Stimulated activated CD4-positive, alpha-beta T cell treated with anti-CD3 and anti-CD28 coated beads, Interleukin-2, amount 100 ng/mL, for 4 hours (primary cell): ENCODE data around the gene ACSL6.

Experiments used
- DNase-seq: peaks from one replicate; pipeline ENCODE4 v3.0.0-alpha.2; 2020; ENCODE audit warnings: low read depth

ACSL6 gene

DNA sequence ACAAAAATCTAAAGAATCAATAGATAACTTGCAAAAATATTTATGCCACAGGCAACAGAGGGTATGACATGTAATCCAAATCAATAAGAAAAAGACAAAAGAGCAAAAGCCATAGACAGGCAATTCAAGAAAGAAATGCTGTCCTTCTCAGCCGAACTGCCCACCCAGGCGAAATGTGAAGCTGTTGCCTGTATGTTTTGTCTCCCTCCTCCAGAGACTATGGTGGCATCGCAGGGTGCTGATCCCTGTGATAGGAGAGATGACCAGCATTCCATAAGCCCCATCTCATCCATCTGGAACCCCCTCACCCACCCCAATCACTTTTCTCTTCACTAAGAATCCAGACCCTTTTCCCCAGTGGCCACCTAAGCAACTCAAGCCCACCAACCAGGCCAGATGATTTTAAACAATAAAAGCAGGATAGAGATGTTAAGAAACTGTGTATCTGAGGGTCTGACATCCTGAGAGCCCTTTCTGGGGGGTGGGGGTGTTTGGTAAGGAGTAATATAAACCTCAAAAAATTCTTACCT lies 5.3 kb upstream of the ACSL6 start:
- DNase-seq = no peak

DNA sequence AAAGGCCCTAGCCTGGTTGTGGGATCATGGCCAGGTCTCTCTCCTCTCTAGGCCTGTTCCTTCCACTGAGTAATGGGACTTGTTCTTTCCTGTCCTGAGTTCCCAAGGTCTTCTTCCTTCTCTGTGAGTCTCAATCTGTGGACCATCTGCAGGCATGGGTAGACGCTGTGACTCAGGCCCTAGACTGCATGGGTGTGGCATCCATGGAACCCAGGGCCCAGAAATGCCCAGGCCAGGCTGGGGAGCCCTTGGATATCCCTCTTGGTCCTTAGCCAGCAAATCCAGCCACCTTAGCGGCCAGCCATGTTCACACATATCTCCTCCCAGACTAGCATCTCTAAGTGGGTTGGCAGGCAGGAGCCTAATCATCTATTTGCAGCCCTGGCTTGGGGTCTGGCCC lies 2.3 kb upstream of the ACSL6 start:
- DNase-seq = no peak

DNA sequence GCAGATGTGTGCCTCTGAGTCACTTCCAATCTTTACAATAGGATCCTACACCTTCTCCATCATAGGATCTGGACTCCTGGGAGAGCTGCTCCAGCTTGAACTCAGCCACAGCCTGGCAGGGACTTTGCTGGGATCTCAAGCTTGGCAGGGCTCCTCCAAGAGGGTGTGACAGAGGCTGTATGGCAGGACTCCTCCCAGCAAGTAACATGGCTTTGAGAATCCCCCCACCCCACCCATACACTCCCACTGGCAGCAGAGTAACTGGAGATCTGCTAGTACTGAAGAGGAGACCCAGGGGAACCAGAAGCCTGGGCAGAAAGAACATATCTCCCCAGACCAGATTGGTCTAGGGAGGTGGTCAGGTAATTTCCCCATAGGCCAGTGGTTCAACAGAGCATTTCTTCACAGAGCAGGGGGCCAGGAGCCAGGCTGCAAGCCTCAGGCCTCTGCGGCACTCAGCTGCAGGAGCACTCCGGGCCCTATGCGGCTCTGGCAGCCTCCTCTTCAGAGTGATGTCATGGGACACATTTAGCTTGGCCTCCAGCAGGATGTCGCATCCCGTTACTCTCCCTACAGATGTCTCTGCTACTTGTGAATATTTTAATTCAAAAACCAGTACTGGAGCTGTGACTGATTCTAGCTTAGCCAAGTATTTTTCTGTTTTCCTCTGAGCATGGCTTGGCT lies 1.7 kb upstream of the ACSL6 start:
- DNase-seq = no peak

DNA sequence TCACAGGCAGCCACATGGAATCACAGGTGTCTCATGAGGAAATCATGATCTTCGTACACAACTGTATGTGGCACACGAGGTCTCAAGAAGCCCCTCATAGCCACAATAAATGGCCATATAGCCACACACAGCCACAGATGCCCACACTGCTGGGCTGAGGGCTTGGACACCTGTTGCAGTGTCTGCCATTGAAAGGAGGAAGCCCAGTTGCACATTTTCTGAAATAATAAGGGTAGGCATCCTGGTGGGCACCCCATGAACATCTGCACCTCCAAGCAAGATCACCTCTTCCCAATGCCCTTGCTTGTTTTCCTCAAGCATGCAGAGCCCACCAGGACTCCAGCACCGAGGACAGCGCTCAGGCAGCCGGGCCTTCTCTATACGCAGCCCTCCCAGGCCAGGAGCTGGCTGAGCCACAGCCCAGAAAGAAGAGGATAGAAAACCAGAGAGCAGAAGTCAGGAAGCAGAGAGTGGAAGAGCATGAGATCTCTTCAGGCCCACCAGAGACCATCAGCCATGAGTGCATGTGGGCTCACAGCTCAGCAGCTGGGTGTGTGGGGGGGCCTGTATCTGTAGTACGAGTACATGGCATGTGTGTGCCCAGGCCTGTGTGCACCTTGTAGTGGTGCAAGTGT lies 1.0 kb upstream of the ACSL6 start:
- DNase-seq = no peak

DNA sequence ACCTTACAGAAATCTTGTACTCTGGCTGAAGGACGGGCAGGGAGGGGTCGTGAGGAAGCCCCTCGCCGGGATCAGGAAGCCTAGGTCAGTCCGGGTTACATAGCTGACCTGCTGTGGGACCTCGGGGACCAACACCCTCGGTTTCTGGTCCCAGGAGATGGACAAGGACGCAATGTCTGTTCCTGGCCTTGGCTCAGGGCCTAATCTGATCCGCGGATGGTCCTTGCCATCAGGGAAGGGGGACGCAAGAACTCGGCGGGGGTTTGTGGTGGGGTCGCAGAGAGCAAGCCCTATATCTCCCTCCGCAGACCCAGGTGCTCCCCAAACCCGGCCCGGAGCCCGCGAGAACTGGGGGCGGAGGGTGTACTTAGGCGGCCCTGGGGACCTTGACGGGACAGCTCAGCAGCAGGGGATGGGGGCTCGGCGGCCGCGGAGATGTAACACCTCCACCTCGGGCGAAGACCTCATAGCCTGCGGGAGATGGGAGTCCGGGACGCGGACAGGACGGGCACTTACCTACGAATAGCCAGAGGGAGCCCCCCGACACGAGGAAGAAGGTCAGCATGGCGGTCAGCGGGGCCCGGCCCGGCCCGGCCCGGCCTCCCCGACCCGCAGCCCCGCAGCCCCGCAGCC lies 353 bp downstream of the ACSL6 start:
- no peak for DNase-seq

DNA sequence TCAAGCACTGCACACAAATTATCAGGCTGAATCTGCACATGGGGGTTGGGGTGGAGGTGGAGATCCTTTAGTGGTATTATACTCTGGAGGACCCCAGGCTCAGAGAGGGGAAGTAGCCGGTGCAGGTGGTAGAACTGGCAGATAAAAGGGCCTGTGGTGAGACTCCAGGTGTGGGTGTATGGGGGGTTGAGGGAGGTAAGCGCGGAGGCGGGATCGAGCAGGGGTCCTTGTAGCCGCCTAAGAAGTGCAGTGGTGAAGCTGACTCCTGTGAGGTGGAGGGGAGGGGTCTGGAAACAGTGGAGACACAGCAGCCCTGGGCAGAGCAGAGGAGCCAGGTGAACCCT lies 841 bp downstream of the ACSL6 start:
- no peak for DNase-seq

DNA sequence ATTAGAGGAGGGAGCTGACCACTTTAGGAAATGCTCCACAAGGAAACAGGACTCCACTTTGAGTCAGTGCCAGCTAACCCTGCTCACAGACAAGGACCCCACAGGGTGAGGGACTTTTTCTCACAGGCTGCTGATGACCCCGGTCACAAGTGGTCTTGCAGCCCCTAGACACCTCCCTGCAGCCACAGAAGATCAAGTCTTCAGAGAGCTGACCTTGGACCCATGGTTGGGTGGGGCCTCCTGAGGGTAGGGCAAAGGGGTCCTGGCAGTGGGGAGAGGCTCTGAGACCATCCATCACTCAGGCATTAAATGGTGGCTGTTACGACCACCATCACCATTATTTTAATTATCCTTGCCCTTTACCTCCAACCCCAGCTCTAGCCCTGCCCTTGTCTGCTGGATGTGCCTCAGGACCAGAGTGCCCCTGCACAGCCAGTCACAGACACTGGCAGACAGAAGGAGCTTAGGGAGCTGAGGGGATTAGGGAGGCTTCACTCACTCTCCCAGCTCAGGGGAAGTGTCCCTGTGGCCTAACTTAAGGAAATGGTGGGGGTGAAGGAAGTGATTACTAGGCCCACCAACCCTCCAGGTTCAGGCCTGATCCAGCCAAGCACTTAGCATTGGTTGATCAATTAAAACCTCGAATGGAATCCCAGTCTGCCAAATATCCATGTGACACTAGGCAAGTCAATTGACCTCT lies 1.6 kb downstream of the ACSL6 start:
- DNase-seq = no peak

DNA sequence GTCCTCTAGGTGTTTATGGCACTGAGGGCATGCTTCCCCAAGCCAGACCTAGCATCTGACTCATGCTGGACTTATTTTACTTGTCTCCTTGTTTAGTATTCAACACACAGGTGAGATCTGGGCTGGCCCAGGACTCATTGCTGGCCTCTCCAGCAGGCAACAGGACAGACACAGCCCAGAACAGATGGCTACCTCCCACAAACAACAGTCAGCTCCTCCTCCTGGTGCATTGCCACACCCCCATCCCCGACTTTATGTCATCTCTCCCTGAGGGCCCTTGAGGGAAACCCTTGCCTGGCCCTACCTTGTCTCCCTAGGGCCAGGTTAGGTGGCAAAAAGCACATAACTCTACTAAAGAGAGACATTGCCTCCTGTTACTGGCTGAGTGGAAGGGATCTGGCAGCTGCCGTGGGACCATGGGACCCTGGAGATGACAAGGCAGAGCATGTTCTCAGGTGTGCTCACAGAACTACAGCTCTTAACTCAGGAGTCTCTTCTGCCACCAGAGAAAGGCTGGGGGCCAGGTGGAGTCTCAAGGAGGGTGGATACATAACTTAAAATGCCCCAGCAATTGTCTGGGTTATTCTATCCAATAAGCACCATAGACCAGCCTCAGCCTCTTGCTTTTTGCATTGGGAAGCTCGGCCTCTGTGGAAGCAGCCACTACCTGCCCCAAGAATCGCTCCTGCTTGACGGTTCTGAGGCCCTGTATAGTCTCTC lies 2.3 kb downstream of the ACSL6 start:
- no peak for DNase-seq

DNA sequence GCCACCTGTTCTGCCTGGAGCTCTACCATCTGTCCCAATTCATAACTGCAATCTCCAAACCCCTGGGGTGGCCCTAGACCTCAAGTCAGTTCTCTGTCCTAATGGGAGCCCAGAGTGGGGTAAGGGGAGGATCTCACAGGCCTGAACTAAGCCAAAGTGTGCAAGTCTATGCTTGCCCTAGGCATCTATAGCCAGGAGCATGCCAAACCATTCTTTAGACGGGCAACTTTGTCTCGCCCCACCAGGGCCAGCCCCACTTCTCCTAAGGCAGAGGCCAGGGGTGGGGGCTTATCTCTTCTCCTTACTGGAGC lies 3.3 kb downstream of the ACSL6 start:
- no peak for DNase-seq

DNA sequence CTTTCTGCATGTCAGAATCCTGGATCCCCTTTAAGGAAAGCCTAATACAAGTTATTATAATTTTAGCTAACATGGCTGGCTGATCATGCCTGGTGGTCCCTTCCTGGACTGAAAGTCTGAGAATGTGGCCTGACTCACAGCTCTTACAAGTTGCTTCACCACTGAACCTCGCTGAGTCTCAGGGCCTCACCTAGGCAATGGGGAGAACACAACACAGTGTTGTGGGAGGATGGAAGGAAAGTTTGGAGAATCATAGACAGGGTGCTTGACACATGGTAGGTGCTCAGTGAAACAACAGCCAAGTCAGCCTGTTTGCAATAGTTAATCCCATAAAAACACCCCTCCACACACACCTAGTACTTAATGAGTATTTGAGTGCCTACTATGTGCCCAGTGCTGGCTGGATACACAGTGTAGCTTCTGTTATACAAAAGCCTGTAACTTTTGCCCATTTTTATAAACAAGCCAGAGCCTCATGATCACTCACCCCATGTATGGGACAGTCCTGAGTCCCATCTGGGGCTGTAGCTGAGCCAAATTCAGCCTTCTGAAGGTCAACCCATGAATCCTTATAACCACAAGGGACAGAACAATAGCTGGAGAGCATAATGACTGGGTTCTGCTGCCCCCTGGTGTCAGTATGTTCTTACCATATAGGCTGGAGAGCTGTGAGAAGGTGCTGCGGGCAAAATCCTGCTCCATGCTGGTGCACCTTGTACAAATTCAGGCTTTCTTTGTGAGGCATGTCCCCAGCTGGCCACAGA lies 3.9 kb downstream of the ACSL6 start:
- peak; percentile 71 for DNase-seq

DNA sequence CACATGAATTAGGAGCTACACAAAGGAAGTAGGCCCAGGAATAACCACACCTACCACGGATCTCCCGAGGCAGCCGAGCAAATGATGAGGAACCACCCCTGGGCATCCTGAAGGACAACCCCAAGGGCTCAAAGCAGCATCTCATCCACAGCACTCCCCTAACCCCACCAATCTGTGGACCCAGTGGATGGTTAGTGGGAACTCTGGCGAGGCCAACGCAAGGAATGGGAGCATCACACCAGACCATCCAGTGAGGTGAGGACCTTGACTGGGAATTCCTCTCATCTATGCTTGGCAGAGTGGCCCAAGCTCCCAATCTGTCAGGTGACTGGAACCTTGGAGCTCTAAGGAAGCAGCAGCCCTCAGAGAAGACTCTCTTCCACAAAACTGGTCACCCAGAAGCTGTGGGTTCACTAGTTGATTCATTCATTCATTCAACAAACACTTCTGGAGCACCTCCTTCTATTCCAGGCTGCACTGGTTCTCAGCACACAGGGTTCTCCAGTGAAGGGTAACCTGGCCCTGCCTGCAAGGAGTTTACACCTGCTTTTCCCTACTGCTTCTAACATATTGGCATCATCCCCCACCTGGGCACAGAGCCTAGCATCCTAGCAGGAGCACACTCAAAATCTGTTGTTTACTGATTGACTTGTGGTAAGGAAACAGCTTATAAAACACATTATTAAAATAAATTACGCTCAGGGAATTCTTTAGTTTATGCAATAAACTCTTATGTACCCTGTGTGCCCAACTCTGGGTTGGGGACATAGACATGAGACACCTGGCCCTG lies 4.9 kb downstream of the ACSL6 start:
- DNase-seq = no peak

DNA sequence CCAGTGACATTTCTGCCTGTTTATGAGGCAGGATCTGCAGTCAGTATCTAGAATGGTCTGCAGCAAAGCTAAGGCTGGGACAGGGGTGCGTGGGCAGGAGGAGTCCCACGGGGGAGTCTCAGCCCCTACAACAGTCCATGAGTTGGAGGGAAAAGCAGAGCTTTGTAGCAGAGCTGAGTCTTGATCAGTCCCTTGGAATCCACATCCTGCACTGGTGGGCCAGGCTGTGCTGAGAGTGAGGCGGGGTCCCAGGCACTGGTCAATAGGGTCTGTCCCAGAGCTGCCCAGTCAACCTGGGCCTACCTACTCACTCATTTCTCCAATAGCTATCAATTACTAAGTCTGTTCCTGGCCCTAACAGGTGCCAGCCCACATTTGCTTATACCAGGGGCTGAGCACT lies 5.9 kb downstream of the ACSL6 start:
- DNase-seq = no peak

DNA sequence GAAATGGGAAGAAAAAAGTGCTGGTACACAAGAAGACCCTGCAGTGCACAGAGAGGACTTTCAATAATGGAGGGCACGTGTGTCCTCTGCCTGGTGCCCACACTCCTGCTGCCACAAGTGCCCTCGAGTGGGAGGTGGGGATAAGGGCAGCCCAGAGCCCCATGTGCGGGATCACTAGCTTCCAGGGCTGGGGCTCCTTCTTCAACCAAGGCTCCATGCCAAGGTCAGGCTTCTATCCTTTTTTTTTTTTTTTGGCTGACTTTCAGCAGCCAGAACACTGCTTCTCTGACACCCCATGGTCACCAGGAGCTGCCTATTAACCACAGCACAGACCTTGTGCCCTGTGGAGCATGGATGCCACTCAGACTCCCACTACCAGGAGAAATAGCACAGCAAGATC lies 7.5 kb downstream of the ACSL6 start:
- DNase-seq = no peak

DNA sequence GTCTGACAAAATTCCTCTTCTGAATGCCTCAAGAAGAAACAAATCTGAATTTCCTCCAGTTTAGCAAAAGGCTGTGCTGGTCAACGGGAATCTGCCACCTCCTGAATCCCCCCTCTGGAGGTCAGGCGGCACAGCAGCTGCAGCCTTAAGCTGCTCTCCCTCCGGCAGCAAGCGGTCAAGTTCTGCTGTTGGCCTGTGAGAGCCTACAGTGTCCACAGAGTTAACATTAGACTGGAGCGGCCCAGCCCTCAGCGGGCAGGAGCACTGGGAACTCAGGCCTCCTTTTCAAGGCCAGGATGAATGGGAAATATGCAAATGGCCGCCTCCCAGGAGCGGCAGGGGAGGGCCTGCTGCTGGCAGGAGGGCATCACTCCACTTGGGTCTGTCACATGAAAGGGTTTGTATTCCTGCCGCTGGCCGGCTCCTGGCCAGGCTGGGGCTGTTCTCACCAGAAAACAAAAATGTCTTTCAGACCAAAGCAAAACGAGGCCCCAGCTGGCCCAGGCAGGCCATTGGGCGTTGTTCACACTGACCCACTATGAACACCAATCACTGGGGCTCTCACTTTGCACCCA lies 8.2 kb downstream of the ACSL6 start:
- no peak for DNase-seq

DNA sequence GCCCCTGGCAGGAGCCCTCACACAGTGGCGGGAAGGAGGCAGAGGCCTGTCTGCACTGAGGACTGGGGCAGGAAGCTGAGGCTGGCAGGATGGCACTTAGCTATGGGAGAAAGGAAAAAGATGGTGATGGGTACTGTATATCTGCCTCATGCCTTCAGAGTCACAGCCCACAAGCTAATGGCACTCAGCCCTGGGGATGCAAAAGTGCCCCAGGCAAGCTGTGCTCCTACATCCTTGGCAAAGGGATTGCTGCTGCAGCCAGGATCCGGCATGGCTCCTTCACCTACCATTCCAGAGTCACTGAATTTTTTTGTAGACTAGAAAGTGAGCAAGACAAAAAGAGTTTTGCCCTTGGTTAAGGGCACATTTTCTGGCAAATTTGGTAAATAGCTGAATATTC lies 8.7 kb downstream of the ACSL6 start:
- DNase-seq = no peak

DNA sequence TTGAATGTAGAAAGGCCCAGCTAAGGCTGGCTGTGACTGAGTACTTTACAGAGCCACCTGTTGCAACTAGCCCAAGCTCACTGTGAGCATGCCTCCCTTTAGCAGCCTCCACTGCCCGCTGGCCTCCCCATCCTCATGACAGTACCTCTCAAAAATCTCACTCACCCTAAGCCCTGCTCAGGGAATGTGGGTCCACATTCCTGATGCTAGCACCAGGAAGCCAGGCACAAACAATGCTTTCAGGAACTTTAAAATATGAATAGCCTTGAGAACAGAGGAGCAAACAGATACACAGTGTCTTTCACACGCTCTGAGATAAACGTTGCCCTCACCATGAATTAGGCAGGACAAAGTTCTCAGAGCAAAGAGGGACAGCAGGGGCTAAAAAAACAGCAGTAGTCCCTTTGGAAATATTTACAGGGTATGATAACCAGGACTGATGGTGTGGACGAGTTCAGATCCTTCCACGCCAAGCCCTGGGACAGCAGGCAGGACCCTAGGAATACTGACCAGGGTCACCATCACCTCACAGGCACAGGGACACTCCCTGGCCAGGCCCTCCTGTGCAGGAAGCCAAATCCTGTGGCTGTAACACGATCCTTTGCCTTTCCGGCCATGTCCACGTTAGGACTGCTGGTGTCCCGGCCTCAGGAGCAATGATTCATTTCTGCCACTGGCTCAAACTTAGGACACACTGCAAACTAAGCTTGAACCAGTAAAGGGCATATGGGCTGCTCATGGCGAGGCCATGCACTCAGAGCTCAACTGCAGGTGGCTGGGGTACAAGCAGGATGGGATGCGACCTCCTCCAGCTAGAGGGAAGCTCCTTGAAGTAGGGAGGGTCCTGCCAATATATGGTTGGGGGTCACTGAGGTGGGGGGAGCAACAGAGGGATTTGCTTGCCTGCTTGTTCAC lies 9.6 kb downstream of the ACSL6 start:
- no peak for DNase-seq

DNA sequence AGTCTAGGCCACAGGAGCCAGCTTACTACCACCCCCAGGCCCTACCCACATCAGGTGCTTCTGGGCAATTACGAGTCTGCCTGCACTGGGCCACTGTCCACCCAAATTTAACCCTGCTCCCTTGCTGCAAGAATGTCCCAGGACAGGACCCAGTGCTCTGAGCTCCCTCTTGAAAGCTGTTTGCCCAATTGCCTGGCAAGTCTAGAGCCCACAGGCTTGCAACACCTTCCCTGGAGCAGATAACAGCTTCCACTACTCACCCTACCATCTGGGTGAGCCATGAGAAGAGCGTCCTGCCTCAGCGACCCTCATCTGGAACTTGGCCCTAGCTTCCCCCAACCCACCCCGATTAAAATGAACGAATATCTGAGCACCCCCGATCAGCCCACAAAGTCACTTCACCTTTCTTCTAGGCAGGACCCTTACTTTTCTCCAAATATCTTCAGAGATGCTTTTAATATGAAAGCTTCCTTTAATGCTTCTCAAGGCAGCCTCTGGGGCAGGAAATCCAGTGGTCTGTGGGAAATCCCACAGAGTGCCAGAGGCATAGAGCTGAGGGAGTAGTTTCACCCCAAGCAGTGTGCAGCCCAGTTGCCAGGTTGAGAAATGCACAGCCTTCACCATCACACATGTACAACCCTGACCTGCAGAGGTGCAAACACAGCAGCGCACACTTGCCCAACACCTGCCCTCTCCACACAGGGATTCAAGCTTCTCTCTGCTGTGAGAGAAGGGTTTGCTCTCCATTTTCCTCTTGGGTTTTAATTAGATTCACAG lies 10.6 kb downstream of the ACSL6 start:
- DNase-seq = no peak

DNA sequence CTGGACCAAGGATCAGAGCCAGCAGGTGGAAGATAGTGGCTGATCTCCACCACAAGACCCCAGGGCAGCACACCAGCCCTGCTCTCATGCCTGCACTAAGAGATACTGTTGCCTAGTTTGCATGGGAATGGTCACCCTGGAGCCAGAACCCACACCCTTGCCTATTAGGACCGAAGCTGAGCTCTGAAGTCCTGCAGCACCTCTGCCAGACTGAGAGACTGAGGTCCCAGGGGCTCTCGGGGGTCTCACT lies 11.3 kb downstream of the ACSL6 start:
- no peak for DNase-seq
